RWPE2 (cell line): Measurements from ENCODE around the gene MUC16.
"Not testable (repeated sequence)": the region's sequence is repeated elsewhere in the genome, so short reads cannot be mapped to it uniquely, and the experiment has no call there.

Source experiments
- ATAC-seq: fragments of 200-7000 bp; cut with Tn5 transposase; 3 replicates; pipeline ENCODE4 v1.9.1; 2021; ENCODE audit warnings: low read depth
- DNase-seq: peaks from one replicate; pipeline ENCODE4 v3.0.0-alpha.2; 2020; ENCODE audit warnings: low spot score
- H3K27ac ChIP-seq: fragments of 450-650 bp; 2 replicates; pipeline ENCODE4 v1.5.1; 2017; ENCODE audit warnings: mild to moderate bottlenecking; ENCODE audit not compliant: poor library complexity, severe bottlenecking
- H3K27me3 ChIP-seq: fragments of 250-450 bp; sonication (Bioruptor Pico); 2 replicates; pipeline ENCODE4 v1.5.1; 2021; ENCODE audit warnings: mild to moderate bottlenecking, moderate library complexity; ENCODE audit not compliant: insufficient read depth, poor library complexity, severe bottlenecking
- H3K36me3 ChIP-seq: fragments of 250-450 bp; sonication (Bioruptor Pico); 2 replicates; pipeline ENCODE4 v1.5.1; 2020; ENCODE audit warnings: low read depth, mild to moderate bottlenecking, moderate library complexity
- H3K4me1 ChIP-seq: fragments of 250-450 bp; sonication (Bioruptor Pico); 2 replicates; pipeline ENCODE4 v1.5.1; 2021; ENCODE audit warnings: mild to moderate bottlenecking, moderate library complexity; ENCODE audit not compliant: insufficient read depth, poor library complexity, severe bottlenecking
- H3K4me3 ChIP-seq: fragments of 250-450 bp; sonication (Bioruptor Pico); 2 replicates; pipeline ENCODE4 v1.5.1; 2021; ENCODE audit warnings: mild to moderate bottlenecking, moderate library complexity; ENCODE audit not compliant: severe bottlenecking
- H3K9me3 ChIP-seq: fragments of 250-450 bp; sonication (Bioruptor Pico); 2 replicates; pipeline ENCODE4 v1.5.1; 2021; ENCODE audit warnings: mild to moderate bottlenecking, moderate library complexity; ENCODE audit not compliant: severe bottlenecking
- TF ChIP-seq, protein P1 (sequence below): fragments of 450-650 bp; IDR thresholded peaks from one replicate; pipeline ENCODE4 v1.5.1; 2017; ENCODE audit warnings: mild to moderate bottlenecking, moderate library complexity; ENCODE audit not compliant: poor library complexity, severe bottlenecking

Gene MUC16

DNA sequence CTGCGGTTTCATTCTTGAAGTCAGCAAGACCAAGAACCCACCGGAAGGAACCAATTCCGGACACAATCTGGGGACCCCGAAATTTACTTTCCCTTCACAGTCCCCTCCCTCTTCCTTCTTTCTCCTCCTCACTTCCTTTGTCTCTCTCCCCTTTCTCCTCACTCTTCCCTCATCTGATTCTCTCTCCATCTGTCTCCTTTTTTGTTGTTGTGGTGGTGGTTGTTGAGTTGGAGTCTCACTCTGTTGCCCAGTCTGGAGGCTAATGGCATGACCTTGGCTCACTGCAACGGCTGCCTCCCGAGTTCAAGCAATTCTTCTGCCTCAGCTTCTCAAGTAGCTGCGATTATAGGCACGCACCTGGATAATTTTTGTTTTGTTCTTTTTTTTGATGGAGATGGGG is 44.0 kb upstream of the MUC16 start:
- DNase-seq = no peak
- H3K9me3 ChIP-seq = no peaks in the 10 kb centered on the region
- H3K27ac ChIP-seq = peak overlapping the region; percentile 42
- H3K36me3 ChIP-seq = no peaks in the 10 kb centered on the region
- no peaks in the 10 kb centered on the region for H3K27me3 ChIP-seq
- TF ChIP-seq, protein P1, sequence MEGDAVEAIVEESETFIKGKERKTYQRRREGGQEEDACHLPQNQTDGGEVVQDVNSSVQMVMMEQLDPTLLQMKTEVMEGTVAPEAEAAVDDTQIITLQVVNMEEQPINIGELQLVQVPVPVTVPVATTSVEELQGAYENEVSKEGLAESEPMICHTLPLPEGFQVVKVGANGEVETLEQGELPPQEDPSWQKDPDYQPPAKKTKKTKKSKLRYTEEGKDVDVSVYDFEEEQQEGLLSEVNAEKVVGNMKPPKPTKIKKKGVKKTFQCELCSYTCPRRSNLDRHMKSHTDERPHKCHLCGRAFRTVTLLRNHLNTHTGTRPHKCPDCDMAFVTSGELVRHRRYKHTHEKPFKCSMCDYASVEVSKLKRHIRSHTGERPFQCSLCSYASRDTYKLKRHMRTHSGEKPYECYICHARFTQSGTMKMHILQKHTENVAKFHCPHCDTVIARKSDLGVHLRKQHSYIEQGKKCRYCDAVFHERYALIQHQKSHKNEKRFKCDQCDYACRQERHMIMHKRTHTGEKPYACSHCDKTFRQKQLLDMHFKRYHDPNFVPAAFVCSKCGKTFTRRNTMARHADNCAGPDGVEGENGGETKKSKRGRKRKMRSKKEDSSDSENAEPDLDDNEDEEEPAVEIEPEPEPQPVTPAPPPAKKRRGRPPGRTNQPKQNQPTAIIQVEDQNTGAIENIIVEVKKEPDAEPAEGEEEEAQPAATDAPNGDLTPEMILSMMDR = no peak
- no peak for ATAC-seq
- H3K4me1 ChIP-seq = peaks cover 5% of the 10 kb centered on the region
- no peak overlapping the region for H3K4me3 ChIP-seq

DNA sequence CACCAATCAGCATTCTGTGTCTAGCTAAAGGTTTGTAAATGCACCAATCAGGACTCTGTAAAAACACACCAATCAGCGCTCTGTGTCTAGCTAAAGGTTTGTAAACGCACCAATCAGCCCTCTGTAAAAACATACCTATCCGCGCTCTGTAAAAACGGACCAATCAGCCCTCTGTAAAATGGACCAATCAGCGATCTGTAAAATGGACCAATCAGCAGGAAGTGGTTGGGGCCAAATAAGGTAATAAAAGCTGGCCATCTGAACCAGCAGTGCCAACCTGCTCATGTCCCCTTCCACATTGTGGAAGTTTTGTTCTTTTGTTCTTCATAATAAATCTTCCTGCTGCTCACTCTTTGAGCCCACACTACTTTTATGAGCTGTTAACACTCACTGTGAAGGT is 43.5 kb upstream of the MUC16 start:
- not testable (repeated sequence) for H3K4me1 ChIP-seq

DNA sequence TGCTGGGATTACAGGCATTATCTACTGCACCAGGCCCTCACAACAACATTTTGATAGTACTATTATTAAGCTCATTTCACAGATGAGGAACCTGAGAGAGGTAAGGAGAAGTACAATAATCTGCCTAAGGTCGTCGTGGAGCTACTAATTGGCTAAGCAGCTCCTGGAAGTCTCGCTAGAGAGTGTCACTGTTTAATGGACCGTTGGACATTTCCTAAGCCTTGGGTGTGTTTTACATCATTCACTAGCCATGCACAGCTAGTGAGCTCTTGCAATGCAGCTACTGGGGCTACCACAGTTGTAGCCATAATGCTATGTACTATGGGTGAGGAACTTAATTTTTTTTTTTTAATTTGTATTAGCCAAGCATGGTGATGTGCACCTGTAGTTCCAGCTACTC is 42.7 kb upstream of the MUC16 start:
- H3K36me3 ChIP-seq = no peaks in the 10 kb centered on the region
- no peak overlapping the region for H3K27ac ChIP-seq
- no peaks in the 10 kb centered on the region for H3K27me3 ChIP-seq
- TF ChIP-seq, protein P1 = no peak
- no peaks in the 10 kb centered on the region for H3K9me3 ChIP-seq
- no peak for ATAC-seq
- H3K4me3 ChIP-seq = no peak overlapping the region
- DNase-seq = no peak
- H3K4me1 ChIP-seq = peaks cover 5% of the 10 kb centered on the region

More for the DNA sequence above, 43.5 kb upstream of the MUC16 start:
- not testable (repeated sequence) for DNase-seq, H3K4me3 ChIP-seq, H3K27ac ChIP-seq, H3K27me3 ChIP-seq, H3K9me3 ChIP-seq, H3K36me3 ChIP-seq, ATAC-seq

DNA sequence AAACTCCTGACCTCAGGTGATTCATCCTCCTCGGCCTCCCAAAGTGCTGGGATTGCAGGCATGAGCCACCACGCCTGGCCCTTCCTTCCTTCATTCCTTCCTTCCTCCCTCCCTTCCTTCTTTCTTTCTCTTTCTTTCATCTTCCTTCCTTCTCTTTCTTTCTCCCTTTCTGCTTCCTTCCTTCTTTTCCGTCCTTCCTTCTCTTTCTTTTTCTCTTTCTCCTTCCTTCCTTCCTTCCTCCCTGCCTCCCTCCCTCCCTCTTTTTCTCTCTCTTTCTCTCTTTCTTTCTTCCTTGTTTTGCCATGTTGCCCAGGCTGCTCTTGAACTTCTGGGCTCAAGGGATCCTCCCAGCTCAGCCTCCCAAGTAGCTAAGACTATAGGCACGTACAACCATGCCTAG is 36.5 kb upstream of the MUC16 start:
- no peaks in the 10 kb centered on the region for H3K27me3 ChIP-seq
- H3K27ac ChIP-seq = no peak overlapping the region
- no peak for ATAC-seq
- H3K4me1 ChIP-seq = no peaks in the 10 kb centered on the region
- TF ChIP-seq, protein P1 = no peak
- DNase-seq = no peak
- no peak overlapping the region for H3K4me3 ChIP-seq
- no peaks in the 10 kb centered on the region for H3K9me3 ChIP-seq
- no peaks in the 10 kb centered on the region for H3K36me3 ChIP-seq

DNA sequence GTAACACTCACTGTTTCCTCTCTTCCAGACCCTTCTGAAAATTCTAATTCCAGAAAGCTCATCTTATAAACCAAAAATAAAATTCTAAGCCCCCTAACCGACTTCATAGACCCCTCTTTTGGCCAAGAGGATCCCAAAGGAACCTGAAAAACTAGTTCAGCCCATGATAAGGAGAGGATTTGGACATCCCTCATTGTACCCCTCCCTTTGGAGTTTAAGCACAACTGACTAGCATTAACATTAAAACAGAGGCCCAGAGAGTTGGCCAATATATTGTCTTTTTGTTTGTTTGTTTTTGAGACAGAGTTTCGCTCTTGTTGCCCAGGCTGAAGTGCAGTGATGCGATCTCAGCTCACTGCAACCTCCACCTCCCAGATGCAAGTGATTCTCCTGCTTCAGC is 34.2 kb upstream of the MUC16 start:
- ATAC-seq = no peak
- Histone ChIP-seq H3K36me3 (no peaks in the 10 kb centered on the region), H3K27me3 (no peaks in the 10 kb centered on the region), H3K9me3 (no peaks in the 10 kb centered on the region), H3K27ac (no peak overlapping the region), H3K4me1 (peaks cover 8% of the 10 kb centered on the region), H3K4me3 (no peak overlapping the region)
- no peak for DNase-seq
- TF ChIP-seq, protein P1 = no peak
